PC-3 (cell line): Measurements from ENCODE around the gene TSPAN17. TPM values are rescaled to one million over a fixed set of nuclear protein-coding genes. Genes with fewer than 3 reads are reported as not detected.

Experiments used
- ATAC-seq: fragments of 200-7000 bp; cut with Tn5 transposase; 2 replicates; pipeline ENCODE4 v1.9.1; 2020; ENCODE audit warnings: mild to moderate bottlenecking, moderate library complexity
- BruUV-seq: library from RNA; stranded (reverse); fragments of 400-500 nt; replicated peaks from 2 replicates; lab custom pipeline; 2021; lab: Mats Ljungman, UMichigan
- CTCF ChIA-PET: fragments of 300-600 bp; sonication (Branson Sonifier 250); formaldehyde crosslinking; loops from one replicate; lab custom pipeline; 2022; ENCODE audit warnings: antibody characterized with exemption; lab: Charles Lee
- POLR2A ChIA-PET: fragments of 300-600 bp; sonication (Branson Sonifier 250); formaldehyde crosslinking; loops from one replicate; lab custom pipeline; 2022; ENCODE audit warnings: antibody characterized with exemption; ENCODE audit not compliant: unreplicated experiment; lab: Charles Lee
- DNase-seq: peaks from one replicate; pipeline ENCODE4 v3.0.0-alpha.2; 2015
- H2AFZ ChIP-seq: fragments of 300-600 bp; sonication (generic); 2 replicates; pipeline ENCODE4 v1.6.0; 2016; ENCODE audit warnings: antibody characterized with exemption, low read length
- H3F3A ChIP-seq: fragments of 300-600 bp; sonication (generic); one replicate; pipeline ENCODE4 v1.6.0; 2017; ENCODE audit warnings: antibody characterized with exemption, low read length, control low read depth, mild to moderate bottlenecking; ENCODE audit not compliant: unreplicated experiment
- H3K27ac ChIP-seq: fragments of 300-600 bp; sonication (generic); 2 replicates; pipeline ENCODE4 v1.5.1; 2016; ENCODE audit warnings: mild to moderate bottlenecking, low read length
- H3K27me3 ChIP-seq: fragments of 300-600 bp; sonication (generic); 2 replicates; pipeline ENCODE4 v1.6.1; 2016; ENCODE audit warnings: low read length, mixed read lengths
- H3K36me3 ChIP-seq: fragments of 300-600 bp; sonication (generic); 2 replicates; pipeline ENCODE4 v1.6.1; 2016; ENCODE audit warnings: low read depth, mixed run types, low read length, mixed read lengths
- H3K4me1 ChIP-seq: fragments of 300-600 bp; sonication (generic); 2 replicates; pipeline ENCODE4 v1.5.1; 2016; ENCODE audit warnings: low read length; ENCODE audit not compliant: insufficient read depth
- H3K4me2 ChIP-seq: fragments of 300-600 bp; sonication (generic); 2 replicates; pipeline ENCODE4 v1.6.0; 2016; ENCODE audit warnings: low read length
- H3K4me3 ChIP-seq: fragments of 300-600 bp; sonication (generic); 2 replicates; pipeline ENCODE4 v1.5.1; 2016; ENCODE audit warnings: mild to moderate bottlenecking, low read length, mixed read lengths
- H3K79me2 ChIP-seq: fragments of 300-600 bp; sonication (generic); 2 replicates; pipeline ENCODE4 v1.6.1; 2017; ENCODE audit warnings: low read length, mixed read lengths
- H3K9ac ChIP-seq: fragments of 300-600 bp; sonication (generic); 2 replicates; pipeline ENCODE4 v1.6.0; 2016; ENCODE audit warnings: mild to moderate bottlenecking, low read length
- H3K9me2 ChIP-seq: fragments of 300-600 bp; sonication (generic); replicated peaks from 2 replicates; pipeline ENCODE4 v1.6.1; 2016; ENCODE audit warnings: mixed run types, low read length, mixed read lengths
- H3K9me3 ChIP-seq: fragments of 300-600 bp; sonication (generic); 2 replicates; pipeline ENCODE4 v1.6.1; 2016; ENCODE audit warnings: low read length, mixed read lengths
- H4K20me1 ChIP-seq: fragments of 300-600 bp; sonication (generic); 2 replicates; pipeline ENCODE4 v1.6.1; 2016; ENCODE audit warnings: low read length, mixed read lengths
- CTCF ChIP-seq: fragments of 300-600 bp; sonication (generic); conservative IDR thresholded peaks from 2 replicates; pipeline ENCODE4 v1.5.1; 2017; ENCODE audit warnings: antibody characterized with exemption, low read depth, mild to moderate bottlenecking, low read length
- EZH2 ChIP-seq: fragments of 300-600 bp; sonication (generic); IDR thresholded peaks from one replicate; pipeline ENCODE4 v1.6.1; 2017; ENCODE audit warnings: antibody characterized with exemption, mild to moderate bottlenecking, low read length; ENCODE audit not compliant: unreplicated experiment
- EZH2phosphoT487 ChIP-seq: fragments of 300-600 bp; sonication (generic); IDR thresholded peaks from 2 replicates; pipeline ENCODE4 v1.6.1; 2018; ENCODE audit warnings: mild to moderate bottlenecking, antibody characterized with exemption, low read length, borderline replicate concordance
- intact Hi-C: fragments of 100-400 bp; cut with micrococcal nuclease; formaldehyde crosslinking; loops from 2 replicates; pipeline ENCODE4 v1.9.0; 2023
- total RNA-seq: library from RNA; depleted of rRNA; stranded (reverse); fragments of >200 nt; gene quantifications from 2 replicates; pipeline ENCODE4 v1.2.3, GENCODE V29; 2014

Gene TSPAN17
- total RNA-seq, 1 experiment from 2014 or later: 47.3 TPM

- H3K36me3 ChIP-seq: no peaks in the 10 kb centered on the region
- ChIA-PET CTCF (no interaction called here), POLR2A (no interaction called here)
- peaks cover 18% of the 10 kb centered on the region for H3K27me3 ChIP-seq
- no peak for ATAC-seq
- no peak for TF ChIP-seq CTCF
- no peak for TF ChIP-seq EZH2
- TF ChIP-seq EZH2phosphoT487: no peak
- H3K9me2 ChIP-seq: no peaks in the 10 kb centered on the region
- H3K79me2 ChIP-seq: no peaks in the 10 kb centered on the region
- no peak overlapping the region for H2AFZ ChIP-seq
- H3K4me2 ChIP-seq: no peak overlapping the region
- H3K9me3 ChIP-seq: no peaks in the 10 kb centered on the region
- no TSS peak for BruUV-seq
- no peaks in the 10 kb centered on the region for H3F3A ChIP-seq
- intact Hi-C loops: no loop called here
- peaks cover 17% of the 10 kb centered on the region for H3K4me1 ChIP-seq
- H4K20me1 ChIP-seq: no peaks in the 10 kb centered on the region
- no peak overlapping the region for H3K27ac ChIP-seq
- H3K9ac ChIP-seq: no peak overlapping the region
- DNase-seq: no peak
- H3K4me3 ChIP-seq: no peak overlapping the region
Observed at GRCh38 chr5:176619203-176619568, 28.1 kb upstream of the TSPAN17 start.

- Histone ChIP-seq H3F3A (no peaks in the 10 kb centered on the region), H3K4me2 (peak overlapping the region; percentile 56), H3K9ac (no peak overlapping the region), H3K27ac (no peak overlapping the region), H3K9me3 (no peaks in the 10 kb centered on the region), H3K27me3 (peaks cover 18% of the 10 kb centered on the region), H3K79me2 (no peaks in the 10 kb centered on the region), H3K36me3 (no peaks in the 10 kb centered on the region), H3K9me2 (no peaks in the 10 kb centered on the region), H4K20me1 (no peaks in the 10 kb centered on the region), H3K4me3 (no peak overlapping the region), H2AFZ (no peak overlapping the region), H3K4me1 (peaks cover 11% of the 10 kb centered on the region)
- intact Hi-C loops: no loop called here
- TF ChIP-seq EZH2 (no peak), CTCF (no peak), EZH2phosphoT487 (no peak)
- CTCF ChIA-PET: no interaction called here
- POLR2A ChIA-PET: no interaction called here
- BruUV-seq: no TSS peak
- DNase-seq (no peak), ATAC-seq (no peak)
Observed at GRCh38 chr5:176619569-176620332, 27.5 kb upstream of the TSPAN17 start.

GRCh38 chr5:176620333-176620981, 26.8 kb upstream of the TSPAN17 start:
- H3K4me1 ChIP-seq: peaks cover 9% of the 10 kb centered on the region
- CTCF ChIA-PET: no interaction called here
- H3K9me3 ChIP-seq: no peaks in the 10 kb centered on the region
- POLR2A ChIA-PET: no interaction called here
- ATAC-seq: peak; percentile 11; the same call in 1 of the 2 replicates
- peak overlapping the region; percentile 56 for H3K4me2 ChIP-seq
- DNase-seq: no peak
- peaks cover 18% of the 10 kb centered on the region for H3K27me3 ChIP-seq
- no peak overlapping the region for H2AFZ ChIP-seq
- intact Hi-C loops: no loop called here
- H4K20me1 ChIP-seq: no peaks in the 10 kb centered on the region
- H3K9me2 ChIP-seq: no peaks in the 10 kb centered on the region
- no peak overlapping the region for H3K27ac ChIP-seq
- H3F3A ChIP-seq: no peaks in the 10 kb centered on the region
- H3K9ac ChIP-seq: no peak overlapping the region
- H3K79me2 ChIP-seq: no peaks in the 10 kb centered on the region
- TF ChIP-seq EZH2: no peak
- TF ChIP-seq EZH2phosphoT487: no peak
- H3K4me3 ChIP-seq: no peak overlapping the region
- no TSS peak for BruUV-seq
- no peaks in the 10 kb centered on the region for H3K36me3 ChIP-seq
